ENCODE data around the gene PKP2. TPM values are rescaled to one million over a fixed set of nuclear protein-coding genes. Genes with fewer than 3 reads are reported as not detected.

Gene PKP2
- total and polyA plus RNA-seq, 4 donors: 0.91 to 10.4 (median 3.8) TPM

GRCh38 chr12:32794281-32794680 is 102.3 kb downstream of the PKP2 start:
- 70 to 90% methylated on average over 4 of the region's 4 CpGs for WGBS, 2 donors

DNA sequence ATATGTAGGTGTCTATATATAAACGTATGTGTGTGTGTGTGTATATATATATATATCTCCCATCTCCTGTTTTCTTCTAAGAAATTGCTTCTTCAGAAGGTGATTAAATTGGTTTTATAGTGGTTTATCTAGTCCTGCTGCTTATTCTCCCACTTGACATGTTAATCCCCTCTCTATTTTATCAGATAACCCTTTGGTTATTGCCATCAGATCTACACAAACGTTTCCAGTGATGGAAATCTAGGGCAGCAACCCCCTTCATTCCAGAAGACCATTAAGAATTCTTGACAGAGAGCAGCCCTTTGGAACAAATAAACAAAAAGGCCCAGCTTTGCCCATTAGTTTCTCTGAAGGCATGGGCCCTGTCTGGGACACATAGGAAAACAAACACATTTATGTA is 106.7 kb downstream of the PKP2 start:
- peaks cover 0 to 5% (median 0%) of the 10 kb centered on the region in 5 donors for H3K4me1 ChIP-seq (ENCODE audit: control insufficient read depth in 5 of 5, insufficient read depth in 5 of 5, low read length in 5 of 5)
- H3K27ac ChIP-seq (ENCODE audit: low read depth in 1 of 2, low read length in 1 of 2): no peak overlapping the region
- DNase-seq (no peak), ATAC-seq (ENCODE audit: insufficient read depth, low FRiP score) (no peak)
- no peaks in the 10 kb centered on the region for H3K36me3 ChIP-seq (ENCODE audit: control insufficient read depth in 4 of 4, insufficient read depth in 4 of 4, low read length in 4 of 4)
- WGBS, 2 donors: 51 to 60% methylated on average over 2 of the region's 2 CpGs
- no peak overlapping the region for H3K9ac ChIP-seq (ENCODE audit: insufficient read depth in 1 of 2, low read length in 2 of 2)
- H3K9me3 ChIP-seq (ENCODE audit: control insufficient read depth in 4 of 4, insufficient read depth in 3 of 4, low read length in 3 of 4): no peaks in the 10 kb centered on the region
- no peak overlapping the region for H3K4me3 ChIP-seq
- peaks cover 0 to 9% (median 0%) of the 10 kb centered on the region in 3 donors for H3K27me3 ChIP-seq (ENCODE audit: control insufficient read depth in 3 of 3, insufficient read depth in 3 of 3, low read length in 2 of 3)
- TF ChIP-seq CTCF (IDR thresholded peaks at IDR 0.05; ENCODE audit: control extremely low read depth, extremely low read depth): no peak

More at GRCh38 chr12:32794281-32794680, 102.3 kb downstream of the PKP2 start:
- no peak for DNase-seq
- Histone ChIP-seq H3K9ac (ENCODE audit: insufficient read depth in 1 of 2, low read length in 2 of 2) (no peak overlapping the region), H3K27me3 (ENCODE audit: control insufficient read depth in 3 of 3, insufficient read depth in 3 of 3, low read length in 2 of 3) (peaks cover 0 to 9% (median 0%) of the 10 kb centered on the region in 3 donors), H3K9me3 (ENCODE audit: control insufficient read depth in 4 of 4, insufficient read depth in 3 of 4, low read length in 3 of 4) (peaks cover 0 to 2% (median 0%) of the 10 kb centered on the region in 4 donors), H3K4me1 (ENCODE audit: control insufficient read depth in 5 of 5, insufficient read depth in 5 of 5, low read length in 5 of 5) (peaks cover 0 to 5% (median 0%) of the 10 kb centered on the region in 5 donors), H3K36me3 (ENCODE audit: control insufficient read depth in 4 of 4, insufficient read depth in 4 of 4, low read length in 4 of 4) (peaks cover 0 to 4% (median under 1%) of the 10 kb centered on the region in 4 donors), H3K4me3 (no peak overlapping the region), H3K27ac (ENCODE audit: low read depth in 1 of 2, low read length in 1 of 2) (no peak overlapping the region)
- no peak for ATAC-seq (ENCODE audit: insufficient read depth, low FRiP score)
- TF ChIP-seq CTCF (IDR thresholded peaks at IDR 0.05; ENCODE audit: control extremely low read depth, extremely low read depth): no peak

DNA sequence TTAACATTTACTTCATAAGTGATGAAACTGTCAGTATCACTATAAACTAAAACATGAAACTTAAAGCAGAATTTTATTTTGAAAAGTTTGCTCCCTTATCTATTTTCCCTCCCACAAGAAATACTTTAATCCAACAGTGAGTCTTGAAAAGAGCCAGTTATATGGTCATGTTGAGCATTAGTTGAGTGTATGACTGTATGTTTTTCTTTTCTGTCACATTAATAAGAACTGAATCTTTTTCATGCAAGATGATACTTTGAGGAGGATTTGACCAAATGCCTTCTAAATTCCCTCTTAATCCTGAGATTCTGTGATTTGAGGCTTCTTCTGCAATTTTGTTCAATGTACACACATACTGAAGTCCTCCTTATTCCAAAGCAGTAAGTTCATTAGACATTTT is 107.1 kb downstream of the PKP2 start:
- DNase-seq (no peak), ATAC-seq (ENCODE audit: insufficient read depth, low FRiP score) (no peak)
- Histone ChIP-seq H3K27ac (ENCODE audit: low read depth in 1 of 2, low read length in 1 of 2) (no peak overlapping the region), H3K9me3 (ENCODE audit: control insufficient read depth in 4 of 4, insufficient read depth in 3 of 4, low read length in 3 of 4) (no peaks in the 10 kb centered on the region), H3K4me1 (ENCODE audit: control insufficient read depth in 5 of 5, insufficient read depth in 5 of 5, low read length in 5 of 5) (peaks cover 0 to 2% (median 0%) of the 10 kb centered on the region in 5 donors), H3K27me3 (ENCODE audit: control insufficient read depth in 3 of 3, insufficient read depth in 3 of 3, low read length in 2 of 3) (peaks cover 0 to 12% (median 0%) of the 10 kb centered on the region in 3 donors), H3K9ac (ENCODE audit: insufficient read depth in 1 of 2, low read length in 2 of 2) (no peak overlapping the region), H3K4me3 (no peak overlapping the region), H3K36me3 (ENCODE audit: control insufficient read depth in 4 of 4, insufficient read depth in 4 of 4, low read length in 4 of 4) (no peaks in the 10 kb centered on the region)
- TF ChIP-seq CTCF (IDR thresholded peaks at IDR 0.05; ENCODE audit: control extremely low read depth, extremely low read depth): no peak

DNA sequence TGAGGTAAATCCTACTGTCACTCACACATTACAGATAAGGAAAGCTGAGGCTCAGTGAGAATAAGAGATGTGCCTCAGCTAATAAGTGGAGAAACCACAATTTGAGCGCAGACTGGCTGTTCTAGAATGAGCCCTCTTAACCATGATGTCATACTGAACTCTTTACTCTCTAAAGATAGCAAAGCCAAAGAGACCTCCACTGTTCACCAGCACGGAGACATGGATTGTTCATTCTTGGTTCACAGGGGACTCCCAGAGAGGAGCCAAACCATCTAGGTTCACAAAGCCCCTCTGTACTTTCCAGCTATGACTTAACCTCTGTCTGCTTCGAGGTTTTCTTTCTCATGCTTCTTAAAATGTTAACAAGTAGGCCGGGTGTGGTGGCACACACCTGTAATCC is 108.2 kb downstream of the PKP2 start:
- ATAC-seq (ENCODE audit: insufficient read depth, low FRiP score): no peak

More for the DNA sequence above, 108.2 kb downstream of the PKP2 start:
- Histone ChIP-seq H3K27ac (ENCODE audit: low read depth in 1 of 2, low read length in 1 of 2) (no peak overlapping the region), H3K9me3 (ENCODE audit: control insufficient read depth in 4 of 4, insufficient read depth in 3 of 4, low read length in 3 of 4) (no peaks in the 10 kb centered on the region), H3K27me3 (ENCODE audit: control insufficient read depth in 3 of 3, insufficient read depth in 3 of 3, low read length in 2 of 3) (peaks cover 0 to 16% (median 0%) of the 10 kb centered on the region in 3 donors), H3K4me1 (ENCODE audit: control insufficient read depth in 5 of 5, insufficient read depth in 5 of 5, low read length in 5 of 5) (peaks cover 0 to 4% (median 0%) of the 10 kb centered on the region in 5 donors), H3K4me3 (no peak overlapping the region), H3K36me3 (ENCODE audit: control insufficient read depth in 4 of 4, insufficient read depth in 4 of 4, low read length in 4 of 4) (no peaks in the 10 kb centered on the region), H3K9ac (ENCODE audit: insufficient read depth in 1 of 2, low read length in 2 of 2) (no peak overlapping the region)
- no peak for TF ChIP-seq CTCF (IDR thresholded peaks at IDR 0.05; ENCODE audit: control extremely low read depth, extremely low read depth)
- 72 to 80% methylated on average over 4 of the region's 4 CpGs for WGBS, 2 donors
- no peak for DNase-seq
